Lower leg skin (tissue), 4 donors: ENCODE data around the gene NINL. TPM values are rescaled to one million over a fixed set of nuclear protein-coding genes. Genes with fewer than 3 reads are reported as not detected.

ENCODE experiments used
- DNase-seq, 2 donors: peaks; one replicate each; pipeline ENCODE4 v3.0.0-alpha.2; 2019; ENCODE audit warnings: low spot score in 2 of 2
- H3K4me3 ChIP-seq: fragments of 200-600 bp; sonication (generic); 2 replicates; pipeline ENCODE4 v1.5.1; 2017; ENCODE audit warnings: mild to moderate bottlenecking, low read depth; ENCODE audit not compliant: poor library complexity, severe bottlenecking
- POLR2A ChIP-seq, 2 donors: fragments of 450-650 bp; IDR thresholded peaks; one replicate each; pipeline ENCODE4 v1.6.1; 2016 to 2017; ENCODE audit warnings: antibody characterized with exemption in 2 of 2, mild to moderate bottlenecking in 1 of 2, moderate library complexity in 1 of 2
- WGBS, 2 donors: methylation state at CpG; one replicate each; pipeline ENCODE4 v1.1.5; 2018; 5-methylcytosine and 5-hydroxymethylcytosine counted together
- intact Hi-C: fragments of 100-400 bp; cut with DNase I; formaldehyde crosslinking; loops from one replicate; pipeline ENCODE4 v1.15.0; 2023; ENCODE audit warnings: low total_unique reads
- total RNA-seq, 4 donors: library from RNA; depleted of rRNA; stranded (reverse); fragments of >200 nt; gene quantifications; one replicate each; pipeline ENCODE4 v1.1.0, GENCODE V29; 2016
- TF ChIP-seq, protein P1 (sequence below), 3 donors: fragments of 450-650 bp; IDR thresholded peaks; one replicate each; pipeline ENCODE4 v1.5.1; 2016; ENCODE audit warnings: antibody characterized with exemption in 3 of 3, mild to moderate bottlenecking in 3 of 3, moderate library complexity in 2 of 3

Gene NINL
- total RNA-seq, 4 donors from 2014 or later = 2.1 to 4.7 (median 3.7) TPM

DNA sequence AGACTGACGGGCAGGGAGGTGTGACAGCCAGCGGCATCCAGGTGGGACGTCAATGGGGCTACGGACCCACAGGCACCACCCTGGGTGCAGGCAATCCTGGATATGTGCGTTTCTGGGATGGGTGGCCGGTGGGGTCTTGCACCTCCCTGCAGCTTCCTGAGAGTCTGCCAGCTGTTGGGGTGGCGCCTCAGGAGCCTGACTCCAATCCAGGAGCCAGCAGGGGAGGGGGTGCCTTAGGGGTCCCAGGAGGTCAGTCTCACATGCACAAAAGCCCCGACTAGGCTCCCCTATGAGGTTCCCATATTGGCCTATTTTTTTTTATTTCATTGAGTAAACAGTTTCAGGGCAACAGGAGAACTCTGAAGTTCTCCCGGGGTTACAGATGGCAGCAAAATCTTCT is 104.5 kb downstream of the NINL start:
- DNase-seq = no peak
- TF ChIP-seq, protein P1, sequence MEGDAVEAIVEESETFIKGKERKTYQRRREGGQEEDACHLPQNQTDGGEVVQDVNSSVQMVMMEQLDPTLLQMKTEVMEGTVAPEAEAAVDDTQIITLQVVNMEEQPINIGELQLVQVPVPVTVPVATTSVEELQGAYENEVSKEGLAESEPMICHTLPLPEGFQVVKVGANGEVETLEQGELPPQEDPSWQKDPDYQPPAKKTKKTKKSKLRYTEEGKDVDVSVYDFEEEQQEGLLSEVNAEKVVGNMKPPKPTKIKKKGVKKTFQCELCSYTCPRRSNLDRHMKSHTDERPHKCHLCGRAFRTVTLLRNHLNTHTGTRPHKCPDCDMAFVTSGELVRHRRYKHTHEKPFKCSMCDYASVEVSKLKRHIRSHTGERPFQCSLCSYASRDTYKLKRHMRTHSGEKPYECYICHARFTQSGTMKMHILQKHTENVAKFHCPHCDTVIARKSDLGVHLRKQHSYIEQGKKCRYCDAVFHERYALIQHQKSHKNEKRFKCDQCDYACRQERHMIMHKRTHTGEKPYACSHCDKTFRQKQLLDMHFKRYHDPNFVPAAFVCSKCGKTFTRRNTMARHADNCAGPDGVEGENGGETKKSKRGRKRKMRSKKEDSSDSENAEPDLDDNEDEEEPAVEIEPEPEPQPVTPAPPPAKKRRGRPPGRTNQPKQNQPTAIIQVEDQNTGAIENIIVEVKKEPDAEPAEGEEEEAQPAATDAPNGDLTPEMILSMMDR (IDR thresholded peaks at IDR 0.05) = no peak
- no peak for TF ChIP-seq POLR2A (IDR thresholded peaks at IDR 0.05)
- H3K4me3 ChIP-seq = no peak overlapping the region
- WGBS, 2 donors = 51 to 65% methylated on average over 9 of the region's 9 CpGs
- intact Hi-C loops = no loop called here

DNA sequence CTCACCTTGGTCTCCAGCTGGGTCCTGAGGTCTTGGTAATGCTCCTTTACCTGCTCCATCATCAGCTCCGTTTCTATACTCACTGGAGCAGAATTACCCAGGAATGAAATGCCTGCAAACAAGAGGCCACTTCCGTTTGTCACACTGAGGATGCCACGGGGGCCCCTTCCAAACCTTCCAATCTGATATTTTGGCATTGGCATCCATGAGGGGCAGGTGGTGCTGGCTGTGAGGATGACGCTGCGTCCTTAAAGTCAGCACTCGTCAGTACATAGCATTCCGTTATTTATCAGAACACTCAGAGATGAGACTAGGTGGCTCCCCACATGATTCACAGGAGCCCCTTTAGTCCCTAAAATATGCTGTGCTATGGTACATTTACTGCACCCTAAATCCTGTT is 105.2 kb downstream of the NINL start:
- DNase-seq = no peak
- 76 to 78% methylated on average over 7 of the region's 7 CpGs for WGBS, 2 donors
- intact Hi-C loops = no loop called here
- no peak overlapping the region for H3K4me3 ChIP-seq
- TF ChIP-seq POLR2A (IDR thresholded peaks at IDR 0.05) = no peak
- TF ChIP-seq, protein P1 (IDR thresholded peaks at IDR 0.05) = no peak

DNA sequence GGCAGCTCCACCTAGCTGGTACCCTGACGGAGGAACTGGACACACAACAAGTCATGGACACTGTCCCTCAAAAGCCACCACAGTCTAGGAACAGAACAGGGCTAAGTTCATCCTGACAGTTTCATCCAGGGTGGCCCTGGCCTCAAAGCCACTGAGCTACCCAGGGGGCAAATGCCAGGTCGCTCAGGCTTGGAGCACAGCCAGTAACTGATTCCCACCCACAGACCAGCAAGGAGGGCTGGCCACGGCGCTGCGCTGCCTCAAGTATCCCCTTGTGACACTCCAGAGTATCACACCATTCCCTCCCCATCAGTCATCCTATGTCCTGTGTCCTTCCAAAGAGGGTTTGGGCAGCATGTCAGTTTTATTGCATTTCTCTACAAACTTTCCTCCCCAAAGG is 105.7 kb downstream of the NINL start:
- DNase-seq = no peak
- intact Hi-C loops = loop anchor here (2.0 kb wide), 1 partner anchor 45 kb away; no protein-coding TSS in a partner anchor
- no peak for TF ChIP-seq POLR2A (IDR thresholded peaks at IDR 0.05)
- TF ChIP-seq, protein P1 (IDR thresholded peaks at IDR 0.05) = no peak
- 84 to 87% methylated on average over 4 of the region's 5 CpGs for WGBS, 2 donors
- H3K4me3 ChIP-seq = no peak overlapping the region

DNA sequence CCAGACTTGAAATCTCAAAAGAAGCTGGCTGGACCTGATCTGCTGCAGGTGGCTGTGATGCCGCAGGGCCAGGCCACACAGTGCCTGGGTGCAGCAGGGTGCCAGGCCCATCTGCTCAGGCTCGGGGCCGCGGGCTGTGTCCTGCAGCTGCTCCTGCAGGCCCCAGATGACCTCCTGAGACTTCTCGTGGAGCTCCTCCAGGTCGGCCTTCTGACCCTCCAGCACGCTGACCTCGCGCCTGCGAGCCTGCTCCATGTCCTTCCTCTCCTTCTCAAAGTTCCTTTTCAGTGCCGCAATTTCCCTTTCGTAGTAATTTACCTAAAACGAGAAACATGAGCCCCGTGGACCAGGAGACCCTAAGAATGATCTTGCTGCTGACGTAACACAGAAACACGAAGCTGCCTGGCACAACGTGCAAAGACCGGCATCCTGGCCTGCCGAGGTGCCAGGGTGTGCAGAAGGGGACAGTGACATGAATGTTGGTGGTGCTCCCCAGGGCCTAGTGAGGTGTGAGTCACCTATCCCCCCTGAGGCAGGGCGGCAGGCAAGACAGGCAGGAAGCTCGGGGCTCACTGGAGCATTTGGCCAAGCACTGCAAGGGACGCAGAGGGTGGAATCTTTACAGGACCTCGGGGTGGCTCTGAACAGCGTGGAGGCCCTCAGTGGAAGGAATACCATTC is 106.3 kb downstream of the NINL start:
- WGBS, 2 donors = 57 to 61% methylated on average over 23 to 24 of the region's 24 CpGs
- DNase-seq = no peak
- TF ChIP-seq, protein P1 (IDR thresholded peaks at IDR 0.05) = no peak
- no peak for TF ChIP-seq POLR2A (IDR thresholded peaks at IDR 0.05)
- intact Hi-C loops = loop anchor here (2.0 kb wide), 1 partner anchor 44 kb away; no protein-coding TSS in a partner anchor
- no peak overlapping the region for H3K4me3 ChIP-seq

DNA sequence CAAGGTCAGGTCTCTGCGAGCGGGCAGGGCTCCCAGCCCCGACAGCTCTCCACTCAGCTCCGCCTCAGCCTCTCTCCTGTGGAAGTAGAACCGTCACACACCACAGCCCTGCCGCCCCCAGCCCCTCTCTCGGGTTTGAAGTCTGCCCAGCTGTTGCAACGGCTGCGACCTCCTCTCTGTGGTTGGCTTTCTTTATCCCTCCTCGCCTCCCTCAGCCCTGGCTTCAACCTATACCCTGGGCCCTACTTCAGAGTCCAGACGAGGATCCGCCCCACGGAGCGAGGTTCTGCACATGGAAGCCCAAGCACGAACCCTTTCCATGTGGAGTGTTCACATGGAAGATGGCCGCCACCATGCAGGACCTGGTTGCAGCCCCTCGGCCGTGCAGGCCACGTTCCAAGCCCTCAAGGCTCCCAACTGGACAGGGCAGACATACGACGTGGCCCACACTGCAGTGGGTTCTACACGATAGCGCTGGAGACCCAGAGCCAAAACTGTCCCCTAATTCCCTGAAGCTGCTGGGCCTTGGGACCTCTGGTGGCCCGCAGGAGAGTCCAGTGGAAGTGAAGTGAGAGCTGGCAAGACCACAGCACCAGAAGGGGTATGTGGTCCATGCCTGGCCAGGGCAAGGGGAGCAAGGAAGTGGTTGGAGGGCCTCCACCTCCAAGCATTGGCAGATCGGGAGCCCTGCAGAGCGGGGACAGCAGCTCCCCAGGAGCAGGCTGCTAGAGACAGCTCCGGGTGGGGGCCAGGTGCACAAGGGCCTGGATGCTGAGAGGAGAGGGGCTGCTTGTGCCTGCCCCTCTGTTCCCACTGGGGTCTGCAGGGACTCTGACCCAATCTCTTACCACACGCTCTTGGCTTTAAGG is 108.1 kb downstream of the NINL start:
- TF ChIP-seq, protein P1 (IDR thresholded peaks at IDR 0.05) = no peak
- TF ChIP-seq POLR2A (IDR thresholded peaks at IDR 0.05) = no peak
- 95 to 96% methylated on average over 28 of the region's 28 CpGs for WGBS, 2 donors
- no peak overlapping the region for H3K4me3 ChIP-seq
- intact Hi-C loops = no loop called here
- no peak for DNase-seq
